Natural killer cell treated with Interleukin-12 subunit alpha and Interleukin-12 subunit beta and Interleukin-15 and Interleukin-18, amount 100 ng/mL, for 72 hours (primary cell): ENCODE results near the gene DPCD. TPM values are rescaled to one million over a fixed set of nuclear protein-coding genes. Genes with fewer than 3 reads are reported as not detected.

Experiments
- ATAC-seq, 2 donors: fragments of 150-1000 bp; cut with Tn5 transposase in 1 of 2; sonication (Bioruptor Pico), chemical (Tn5 transposase) in 1 of 2; 2 replicates each; pipeline ENCODE4 v1.10.0; 2021
- DNase-seq: peaks from one replicate; pipeline ENCODE4 v3.0.0; 2022; ENCODE audit warnings: low spot score
- H3K27ac Mint-ChIP-seq, 2 donors: 1 replicate in 1 of 2; 2 replicates in 1 of 2; pipeline ENCODE4 v1.8.0; 2022; ENCODE audit warnings: mixed read lengths in 2 of 2, mild to moderate bottlenecking in 1 of 2, moderate library complexity in 1 of 2
- H3K27me3 Mint-ChIP-seq, 2 donors: 1 replicate in 1 of 2; 2 replicates in 1 of 2; pipeline ENCODE4 v1.8.0; 2022; ENCODE audit warnings: mixed read lengths in 2 of 2
- H3K36me3 Mint-ChIP-seq: one replicate; pipeline ENCODE4 v1.8.0; 2022; ENCODE audit warnings: mixed read lengths
- H3K4me1 Mint-ChIP-seq, 2 donors: 1 replicate in 1 of 2; 2 replicates in 1 of 2; pipeline ENCODE4 v1.8.0; 2022; ENCODE audit warnings: low read depth in 2 of 2, mixed read lengths in 2 of 2, mild to moderate bottlenecking in 1 of 2
- H3K4me3 Mint-ChIP-seq: one replicate; pipeline ENCODE4 v1.8.0; 2022; ENCODE audit warnings: mixed read lengths
- H3K9me3 Mint-ChIP-seq: 2 replicates; pipeline ENCODE4 v1.8.0; 2022; ENCODE audit warnings: mixed read lengths
- total RNA-seq, 2 donors: library from RNA; stranded (reverse); gene quantifications; one replicate each; pipeline ENCODE4 v1.2.3, GENCODE V29; 2022

Gene DPCD
- total RNA-seq, 2 donors from 2014 or later: 8.2 to 11.2 TPM

GRCh38 chr10:101563007-101563406 is 25.1 kb upstream of the DPCD start:
- Mint-ChIP-seq H3K27me3 (peaks cover 17 to 26% of the 10 kb centered on the region in 2 donors), H3K9me3 (no peaks in the 10 kb centered on the region), H3K36me3 (no peaks in the 10 kb centered on the region), H3K27ac (no peak overlapping the region), H3K4me1 (peaks cover 12 to 15% of the 10 kb centered on the region in 2 donors), H3K4me3 (no peak overlapping the region)
- no peak for DNase-seq
- ATAC-seq: no peak

GRCh38 chr10:101563497-101564040 is 24.6 kb upstream of the DPCD start:
- Mint-ChIP-seq H3K27ac (peak overlapping the region in 1 of 2 donors; percentile 56), H3K36me3 (no peaks in the 10 kb centered on the region), H3K27me3 (peaks cover 23 to 30% of the 10 kb centered on the region in 2 donors), H3K4me1 (peaks cover 8 to 11% of the 10 kb centered on the region in 2 donors), H3K4me3 (no peak overlapping the region), H3K9me3 (no peaks in the 10 kb centered on the region)
- DNase-seq (peak; percentile 45), ATAC-seq (no peak)

- Mint-ChIP-seq H3K27ac (no peak overlapping the region), H3K4me1 (peaks cover 8 to 10% of the 10 kb centered on the region in 2 donors), H3K36me3 (no peaks in the 10 kb centered on the region), H3K4me3 (no peak overlapping the region), H3K9me3 (no peaks in the 10 kb centered on the region), H3K27me3 (peaks cover 26 to 34% of the 10 kb centered on the region in 2 donors)
- DNase-seq (no peak), ATAC-seq (no peak)
These were observed 23.6 kb upstream of the DPCD start for GRCh38 chr10:101564490-101564991.

- H3K4me3 Mint-ChIP-seq: no peak overlapping the region
- DNase-seq: peak; percentile 49
- no peaks in the 10 kb centered on the region for H3K9me3 Mint-ChIP-seq
- ATAC-seq: no peak
- H3K4me1 Mint-ChIP-seq: peaks cover 8 to 9% of the 10 kb centered on the region in 2 donors
- peaks cover 26 to 34% of the 10 kb centered on the region in 2 donors for H3K27me3 Mint-ChIP-seq
- no peaks in the 10 kb centered on the region for H3K36me3 Mint-ChIP-seq
- no peak overlapping the region for H3K27ac Mint-ChIP-seq
These were observed 22.7 kb upstream of the DPCD start for GRCh38 chr10:101565370-101565900.

- no peaks in the 10 kb centered on the region for H3K9me3 Mint-ChIP-seq
- peak; percentile 13 for DNase-seq
- ATAC-seq: no peak
These were observed 22.2 kb upstream of the DPCD start for GRCh38 chr10:101565936-101566332.

GRCh38 chr10:101566333-101567164 is 21.6 kb upstream of the DPCD start:
- Mint-ChIP-seq H3K27me3 (peaks cover 26 to 34% of the 10 kb centered on the region in 2 donors), H3K9me3 (no peaks in the 10 kb centered on the region), H3K36me3 (no peaks in the 10 kb centered on the region), H3K4me3 (no peak overlapping the region), H3K27ac (no peak overlapping the region), H3K4me1 (peaks cover 8 to 9% of the 10 kb centered on the region in 2 donors)
- ATAC-seq: peak; percentile 4 to 13
- peak; percentile 61 for DNase-seq

More at GRCh38 chr10:101565936-101566332, 22.2 kb upstream of the DPCD start:
- Mint-ChIP-seq H3K27ac (no peak overlapping the region), H3K27me3 (peaks cover 26 to 34% of the 10 kb centered on the region in 2 donors), H3K4me1 (peaks cover 8 to 9% of the 10 kb centered on the region in 2 donors), H3K4me3 (no peak overlapping the region), H3K36me3 (no peaks in the 10 kb centered on the region)

GRCh38 chr10:101567165-101568006 is 20.7 kb upstream of the DPCD start:
- no peaks in the 10 kb centered on the region for H3K36me3 Mint-ChIP-seq
- H3K27ac Mint-ChIP-seq: no peak overlapping the region
- H3K27me3 Mint-ChIP-seq: peaks cover 26 to 34% of the 10 kb centered on the region in 2 donors
- ATAC-seq (no peak), DNase-seq (peak; percentile 50)
- H3K4me3 Mint-ChIP-seq: no peak overlapping the region
- H3K4me1 Mint-ChIP-seq: peaks cover 8 to 9% of the 10 kb centered on the region in 2 donors
- no peaks in the 10 kb centered on the region for H3K9me3 Mint-ChIP-seq

GRCh38 chr10:101568054-101568745 is 19.9 kb upstream of the DPCD start:
- H3K27ac Mint-ChIP-seq: no peak overlapping the region
- no peak for ATAC-seq
- no peaks in the 10 kb centered on the region for H3K36me3 Mint-ChIP-seq
- peaks cover 26 to 34% of the 10 kb centered on the region in 2 donors for H3K27me3 Mint-ChIP-seq
- no peak overlapping the region for H3K4me3 Mint-ChIP-seq
- DNase-seq: peak; percentile 54
- no peaks in the 10 kb centered on the region for H3K9me3 Mint-ChIP-seq
- H3K4me1 Mint-ChIP-seq: peaks cover 8 to 9% of the 10 kb centered on the region in 2 donors

GRCh38 chr10:101569323-101569621 is 18.8 kb upstream of the DPCD start:
- DNase-seq (no peak), ATAC-seq (no peak)
- Mint-ChIP-seq H3K4me3 (peak overlapping the region; percentile 62), H3K9me3 (no peaks in the 10 kb centered on the region), H3K27ac (no peak overlapping the region), H3K4me1 (peaks cover 8 to 9% of the 10 kb centered on the region in 2 donors), H3K36me3 (no peaks in the 10 kb centered on the region), H3K27me3 (peaks cover 26 to 29% of the 10 kb centered on the region in 2 donors)

- peak; percentile 87 to 91 for ATAC-seq
- Mint-ChIP-seq H3K4me3 (peak overlapping the region; percentile 62), H3K36me3 (no peaks in the 10 kb centered on the region), H3K9me3 (no peaks in the 10 kb centered on the region), H3K4me1 (peaks cover 8 to 9% of the 10 kb centered on the region in 2 donors), H3K27ac (no peak overlapping the region), H3K27me3 (peaks cover 26 to 27% of the 10 kb centered on the region in 2 donors)
- peak; percentile 78 for DNase-seq
These were observed 18.3 kb upstream of the DPCD start for GRCh38 chr10:101569622-101570427.

GRCh38 chr10:101570428-101571270 is 17.5 kb upstream of the DPCD start:
- Mint-ChIP-seq H3K36me3 (no peaks in the 10 kb centered on the region), H3K27ac (no peak overlapping the region), H3K4me3 (peak overlapping the region; percentile 62), H3K9me3 (no peaks in the 10 kb centered on the region), H3K27me3 (peaks cover 20 to 21% of the 10 kb centered on the region in 2 donors), H3K4me1 (peaks cover 8 to 9% of the 10 kb centered on the region in 2 donors)
- ATAC-seq (no peak), DNase-seq (no peak)
